ENCODE measurements around the gene NRXN3.
"Not testable (repeated sequence)": the region's sequence is repeated elsewhere in the genome, so short reads cannot be mapped to it uniquely, and the experiment has no call there.

Gene NRXN3

DNA sequence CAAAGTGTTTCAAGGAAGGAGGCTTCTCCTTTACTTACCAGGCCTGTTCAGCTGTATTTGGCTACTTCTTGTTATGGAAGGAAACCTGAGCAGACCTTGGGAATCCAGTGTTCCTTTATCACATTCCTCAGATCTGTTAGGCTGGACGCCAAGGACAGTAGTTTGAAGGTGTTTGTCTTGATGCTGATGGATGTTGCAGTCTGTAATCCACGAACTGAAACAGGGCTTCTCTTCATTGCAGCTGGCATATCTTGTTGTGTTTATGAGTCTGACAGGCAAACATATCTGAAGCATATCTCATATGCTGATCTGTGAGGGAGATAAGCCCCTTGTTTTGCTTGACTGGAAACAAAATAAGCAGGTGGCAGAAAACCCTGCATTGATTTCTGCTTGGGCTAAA is 904.3 kb downstream of the NRXN3 start:
- no peak for DNase-seq (ENCODE audit: low read depth in 2 of 2)

- DNase-seq (ENCODE audit: low read depth in 2 of 2), result no peak
Measured at GRCh38 chr14:79076428-79076827, 906.3 kb downstream of the NRXN3 start.

DNA sequence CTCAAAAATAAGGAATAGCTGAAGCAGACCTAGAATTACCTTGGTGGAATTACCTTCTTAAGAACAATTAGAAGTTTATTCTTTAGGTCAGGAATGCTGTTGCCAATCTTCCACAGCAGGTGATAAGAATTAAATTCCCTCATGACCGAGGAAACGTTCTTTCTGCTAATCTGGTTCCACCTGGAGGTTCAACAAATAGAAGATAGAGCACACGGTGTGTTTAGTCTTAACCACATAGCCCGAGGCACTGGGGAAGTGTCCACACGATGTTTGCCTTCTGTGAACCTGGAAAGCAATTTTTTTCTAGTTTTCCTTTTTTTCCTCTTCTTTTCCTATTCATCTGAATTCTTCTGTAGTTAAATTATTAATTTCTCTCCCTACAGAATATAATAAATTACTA is 906.9 kb downstream of the NRXN3 start:
- no peak for DNase-seq (ENCODE audit: low read depth in 2 of 2)

- DNase-seq (ENCODE audit: low read depth in 2 of 2), result no peak
Measured at GRCh38 chr14:79080040-79080439, 909.9 kb downstream of the NRXN3 start.

DNA sequence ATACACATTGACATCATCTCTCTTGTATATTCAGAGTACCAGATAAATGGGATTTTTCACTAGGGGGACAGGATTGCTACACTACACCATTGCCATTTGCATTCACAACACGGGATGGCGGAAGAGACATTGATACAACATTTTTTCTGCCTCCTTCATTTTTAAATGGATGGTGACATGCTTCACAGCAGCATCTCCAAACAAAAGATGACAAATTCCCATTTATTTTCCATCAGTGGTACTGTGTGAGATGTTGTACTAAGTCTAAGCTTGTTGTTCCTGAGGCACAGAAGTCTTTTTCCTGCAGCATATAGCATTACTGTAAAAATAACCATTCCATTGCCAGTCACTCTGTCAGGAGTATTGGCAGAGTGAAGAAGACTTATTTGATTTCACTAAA is 912.7 kb downstream of the NRXN3 start:
- no peak for DNase-seq (ENCODE audit: low read depth in 2 of 2)

- no peak for DNase-seq (ENCODE audit: low read depth in 2 of 2)
Measured at GRCh38 chr14:79083356-79083755, 913.2 kb downstream of the NRXN3 start.

- DNase-seq (ENCODE audit: low read depth in 2 of 2), result no peak
Measured at GRCh38 chr14:79084861-79085260, 914.7 kb downstream of the NRXN3 start.

DNA sequence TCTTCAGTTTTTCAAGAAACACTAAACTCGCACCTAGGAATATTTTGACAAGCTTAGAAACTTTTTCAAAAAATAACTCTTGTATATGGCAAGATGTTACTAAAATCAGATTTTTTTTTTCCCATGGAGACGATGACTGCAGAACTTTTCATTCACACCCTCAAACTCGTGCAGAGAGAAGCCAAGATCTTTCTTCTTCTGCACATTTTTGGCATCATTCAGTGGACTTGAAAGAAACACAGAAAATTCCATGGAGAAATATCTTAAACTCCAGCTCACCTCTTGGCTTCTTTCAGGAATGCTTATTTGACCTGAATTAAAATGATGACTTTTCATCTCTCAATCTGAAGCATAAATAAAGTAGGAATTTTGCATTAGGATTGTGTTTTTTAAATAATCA is 919.4 kb downstream of the NRXN3 start:
- no peak for DNase-seq (ENCODE audit: low read depth in 2 of 2)

DNA sequence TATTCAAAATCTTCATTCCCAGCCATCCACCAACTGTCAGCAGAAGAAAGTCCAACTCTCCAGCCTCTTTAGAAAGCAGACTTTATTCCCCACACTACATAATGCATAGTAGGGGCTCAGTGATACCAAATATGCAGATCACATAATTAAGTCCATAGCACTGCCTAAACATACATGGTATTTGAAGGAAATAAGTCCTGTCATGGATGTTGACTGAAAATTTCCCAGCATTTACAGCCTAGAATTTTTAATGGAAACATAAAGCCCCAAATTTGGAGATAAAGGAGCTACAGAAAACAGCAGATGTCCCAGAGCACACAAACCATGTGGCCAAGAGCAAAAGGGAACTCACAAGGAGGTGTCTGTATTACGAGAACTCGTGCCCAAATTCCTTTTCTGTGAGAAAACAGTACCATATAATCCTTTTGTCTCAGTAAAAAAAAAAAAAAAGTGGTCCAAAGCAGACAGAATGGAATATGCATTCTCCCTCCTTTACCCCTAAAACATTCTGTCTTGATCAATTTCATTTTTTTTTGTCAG is 920.5 kb downstream of the NRXN3 start:
- no peak for DNase-seq (ENCODE audit: low read depth in 2 of 2)

- DNase-seq (ENCODE audit: low read depth in 2 of 2), result no peak
Measured at GRCh38 chr14:79091381-79091963, 921.3 kb downstream of the NRXN3 start.

- no peak for DNase-seq (ENCODE audit: low read depth in 2 of 2)
Measured at GRCh38 chr14:79093531-79093930, 923.4 kb downstream of the NRXN3 start.

GRCh38 chr14:79094951-79095350 is 924.8 kb downstream of the NRXN3 start:
- no peak for DNase-seq (ENCODE audit: low read depth in 2 of 2)

GRCh38 chr14:79096811-79097210 is 926.6 kb downstream of the NRXN3 start:
- DNase-seq (ENCODE audit: low read depth in 2 of 2), result no peak

DNA sequence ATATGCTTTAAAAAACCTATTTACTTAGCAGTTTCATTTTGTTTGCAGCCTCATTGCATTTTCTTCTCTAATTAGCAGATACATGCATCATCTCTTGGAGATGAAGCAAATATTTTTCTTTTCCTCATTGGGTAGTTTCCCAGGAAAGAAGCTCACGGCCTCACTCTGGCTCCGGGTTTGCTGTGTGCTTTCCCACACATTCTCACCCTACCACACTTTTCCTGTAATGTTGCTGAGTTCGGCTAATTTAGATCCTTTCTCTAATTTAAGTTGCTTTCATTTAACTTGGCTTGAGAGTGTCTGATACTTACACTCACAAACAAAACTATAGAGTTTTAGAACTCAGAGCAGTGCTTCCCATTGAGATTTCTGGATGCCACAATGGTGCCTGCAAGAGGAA is 928.2 kb downstream of the NRXN3 start:
- DNase-seq (ENCODE audit: low read depth in 2 of 2), result no peak

DNA sequence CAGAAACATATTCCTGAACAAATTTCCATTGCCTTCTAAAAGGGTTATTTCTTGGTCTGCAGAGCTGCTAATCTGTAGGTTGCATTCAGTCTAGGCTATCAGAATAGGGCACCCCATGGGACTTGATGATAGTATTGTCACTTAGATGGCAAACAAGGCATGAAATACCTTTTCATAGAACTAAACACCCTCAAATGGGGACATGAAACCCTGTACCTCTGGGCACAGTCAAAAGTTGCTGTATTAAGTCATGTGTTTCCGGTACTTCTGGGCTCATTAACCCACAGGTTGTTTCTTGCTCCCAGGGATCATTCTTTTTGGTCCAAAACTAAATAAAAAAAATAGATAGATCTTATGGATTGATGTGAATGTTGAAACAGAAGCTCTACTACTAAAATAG is 930.4 kb downstream of the NRXN3 start:
- no peak for DNase-seq (ENCODE audit: low read depth in 2 of 2)

- DNase-seq (ENCODE audit: low read depth in 2 of 2), result no peak
Measured at GRCh38 chr14:79101388-79101787, 931.2 kb downstream of the NRXN3 start.

DNA sequence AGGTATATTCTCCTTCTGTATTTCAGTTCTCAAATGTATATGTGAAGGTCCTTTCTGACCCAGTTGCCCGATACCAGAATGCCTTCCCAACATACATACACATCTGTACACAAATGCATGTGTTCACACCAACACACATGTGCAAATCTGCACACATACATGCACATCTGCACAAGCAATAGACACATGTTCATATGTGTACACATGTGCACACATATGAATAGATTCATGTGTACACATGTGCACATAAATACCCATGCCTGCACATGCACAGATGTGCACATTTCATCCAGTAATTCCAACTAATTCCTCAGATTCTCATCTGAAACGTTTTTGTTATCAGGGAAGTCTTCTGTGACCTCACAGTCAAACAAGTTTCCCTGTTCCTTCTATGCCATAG is 933.6 kb downstream of the NRXN3 start:
- no peak for DNase-seq (ENCODE audit: low read depth in 2 of 2)

DNA sequence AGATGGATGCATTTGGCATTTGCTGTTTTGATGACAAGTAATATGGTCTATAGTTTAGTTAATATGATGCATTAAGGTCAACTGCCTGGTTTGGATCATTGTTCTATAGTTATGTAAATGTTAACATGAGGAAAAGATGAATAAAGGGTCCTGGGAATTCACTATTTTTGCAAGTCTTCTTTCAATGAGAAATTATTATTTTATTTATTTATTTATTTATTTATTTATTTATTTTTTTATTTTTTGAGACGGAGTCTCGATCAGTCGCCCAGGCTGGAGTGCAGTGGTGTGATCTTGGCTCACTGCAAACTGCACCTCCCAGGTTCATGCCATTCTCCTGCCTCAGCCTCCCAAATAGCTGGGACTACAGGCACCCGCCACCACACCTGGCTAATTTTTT is 940.4 kb downstream of the NRXN3 start:
- DNase-seq (ENCODE audit: low read depth in 2 of 2), result not testable (repeated sequence)

GRCh38 chr14:79111987-79112501 is 941.9 kb downstream of the NRXN3 start:
- DNase-seq (ENCODE audit: low read depth in 2 of 2), result no peak

DNA sequence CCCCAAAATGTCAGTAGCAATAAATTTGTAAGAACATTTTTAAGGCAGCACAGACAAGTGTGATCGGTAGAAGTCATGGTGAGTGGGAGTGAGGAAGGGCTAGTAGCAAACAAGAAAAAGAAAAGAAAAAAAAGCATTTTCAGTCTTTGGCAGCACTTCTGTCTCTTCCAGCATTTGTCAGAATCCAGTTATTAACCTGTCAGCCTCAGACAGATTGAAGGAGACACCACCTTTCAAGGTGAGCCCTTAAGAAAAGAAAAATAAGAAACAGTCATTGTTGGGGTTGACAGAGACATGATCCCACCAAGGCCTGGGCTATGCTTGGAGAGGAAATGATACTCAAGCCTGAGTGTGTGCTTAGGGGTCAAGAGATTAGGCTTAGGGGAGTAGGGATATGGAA is 947.4 kb downstream of the NRXN3 start:
- DNase-seq (ENCODE audit: low read depth in 2 of 2), result no peak

- no peak for DNase-seq (ENCODE audit: low read depth in 2 of 2)
Measured at GRCh38 chr14:79118291-79118690, 948.1 kb downstream of the NRXN3 start.

DNA sequence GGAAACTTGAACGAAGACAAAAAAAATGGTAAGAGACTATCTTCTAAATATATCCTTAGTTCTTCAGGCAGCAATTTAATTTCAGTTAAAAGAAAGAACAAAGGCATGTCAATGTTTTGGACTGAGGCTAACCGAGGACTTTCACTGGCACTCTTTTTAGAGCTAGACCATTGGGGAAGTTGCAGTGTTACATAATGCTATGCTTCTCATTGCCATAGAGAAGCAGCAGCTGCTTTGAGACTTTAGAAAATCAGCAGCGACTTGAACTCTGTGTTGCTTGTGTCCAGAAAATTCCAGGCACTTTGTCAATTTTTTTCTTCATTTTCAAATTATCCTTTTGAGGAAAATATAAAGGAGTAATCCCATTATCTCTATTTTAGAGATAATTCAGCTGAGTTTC is 964.2 kb downstream of the NRXN3 start:
- no peak for DNase-seq (ENCODE audit: low read depth in 2 of 2)

- no peak for DNase-seq (ENCODE audit: low read depth in 2 of 2)
Measured at GRCh38 chr14:79136071-79137044, 966.2 kb downstream of the NRXN3 start.

All from stimulated activated CD8-positive, alpha-beta memory T cell treated with anti-CD3 and anti-CD28 coated beads, Interleukin-15, amount 100 ng/mL, for 4 hours (primary cell).